Ovary (tissue), 9 donors: ENCODE measurements around the gene CLDN7. TPM values are rescaled to one million over a fixed set of nuclear protein-coding genes. Genes with fewer than 3 reads are reported as not detected.
A peak's percentile ranks its signal among the peaks of the same experiment; 100 is the strongest.

Experiments used
- DNase-seq, 5 donors: peaks; one replicate each; pipeline ENCODE4 v3.0.0-alpha.2; 2019 to 2020
- H3K27ac ChIP-seq, 2 donors: fragments of 200-600 bp; one replicate each; pipeline versions ENCODE4 v1.5.1 to v1.8.0; 2019 to 2022
- H3K27me3 ChIP-seq: fragments of 200-600 bp; one replicate; pipeline ENCODE4 v1.8.0; 2022
- H3K36me3 ChIP-seq: fragments of 200-600 bp; sonication (generic); one replicate; pipeline ENCODE4 v1.5.1; 2019
- H3K4me1 ChIP-seq: one replicate; pipeline ENCODE4 v1.8.1; 2013; ENCODE audit warnings: mild to moderate bottlenecking, moderate library complexity; ENCODE audit not compliant: insufficient read depth
- H3K4me3 ChIP-seq: fragments of 200-600 bp; sonication (generic); one replicate; pipeline ENCODE4 v1.5.1; 2017
- H3K9me3 ChIP-seq, 2 donors: fragments of 200-600 bp in 1 of 2; sonication (generic) in 1 of 2; one replicate each; pipeline versions ENCODE4 v1.5.1 to v1.8.1; 2013 to 2019; ENCODE audit warnings: mild to moderate bottlenecking in 1 of 2, moderate library complexity in 1 of 2
- CTCF ChIP-seq, 3 donors: fragments of 450-650 bp in 2 of 3; fragments of 200-600 bp in 1 of 3; IDR thresholded peaks; one replicate each; pipeline versions ENCODE4 v1.5.1 to v1.8.0; 2016 to 2022; ENCODE audit warnings: antibody characterized with exemption in 3 of 3, mild to moderate bottlenecking in 1 of 3
- EP300 ChIP-seq: sonication (generic); formaldehyde crosslinking; IDR thresholded peaks from one replicate; pipeline ENCODE4 v1.6.1; 2017; ENCODE audit warnings: antibody characterized with exemption
- POLR2A ChIP-seq: fragments of 450-650 bp; IDR thresholded peaks from one replicate; pipeline ENCODE4 v1.6.1; 2017; ENCODE audit warnings: antibody characterized with exemption, mild to moderate bottlenecking, moderate library complexity
- WGBS, 3 donors: extraction: QIAGEN DNeasy Blood & Tissue Kit in 1 of 3; methylation state at CpG; one replicate each; pipeline versions ENCODE4 v1.1.5 to v1.1.7; 2013 to 2017; 5-methylcytosine and 5-hydroxymethylcytosine counted together
- intact Hi-C, 4 donors: fragments of 100-400 bp; cut with DNase I; formaldehyde crosslinking; loops; one replicate each; pipeline versions ENCODE4 v1.11.0 to v1.15.1; 2022 to 2023
- polyA plus RNA-seq, 2 donors: library from polyadenylated mRNA; stranded (reverse); fragments of 200-250 nt in 1 of 2; fragments of 350-450 nt in 1 of 2; fragmentation: Illumina TruSeq in 1 of 2; extraction: RNeasy Lipid Tissue Mini Kit (QIAGEN cat#74804) in 1 of 2; gene quantifications; one replicate each; pipeline ENCODE4 v1.2.3, GENCODE V29; 2013 to 2014
- total RNA-seq, 7 donors: library from RNA; depleted of rRNA in 2 of 7; stranded (reverse); fragments of >200 nt in 2 of 7; fragmentation: NEBNext Ultra II Directional in 3 of 7; extraction: Animal tissue kit (Norgen Biotek cat#: 25700) in 3 of 7; gene quantifications; one replicate each; pipeline versions ENCODE4 v1.1.0 to v1.2.4, GENCODE V29; 2016 to 2023
- donor health status: DM: no; HTN: no; CAD: no; lungs with moderate emphysema.
- donor health status: DM: no; HTN: no; CAD: no.
- donor health status: Bipolar disorder and iron deficiency.
- donor health status: DM: yes; HTN: yes; CAD: no.
- donor health status: DM: no; HTN: no; CAD: no.
- donor health status: DM: yes; HTN: yes; CAD: no.

The CLDN7 gene
- total and polyA plus RNA-seq, 9 donors, result 0.27 to 102 (median 4.7) TPM; not detected in 1

GRCh38 chr17:7240375-7240774 is 21.9 kb downstream of the CLDN7 start:
- intact Hi-C loops, result no loop called here
- 63 to 66% (median 64%) methylated on average over 4 of the region's 4 CpGs for WGBS, 3 donors

GRCh38 chr17:7239091-7240027 is 22.9 kb downstream of the CLDN7 start, which contains the start of gene PHF23:
TSS of gene PHF23 (minus strand) at chr17:7239457. CDS start at chr17:7239279, 178 bp downstream.
- Histone ChIP-seq H3K36me3 (no peaks in the 10 kb centered on the region), H3K4me1 (peaks cover 7% of the 10 kb centered on the region), H3K4me3 (peak within 1 kb of the TSS; percentile 99), H3K27ac (peak within 1 kb of the TSS; percentile 82 to 85), H3K27me3 (no peaks in the 10 kb centered on the region), H3K9me3 (no peaks in the 10 kb centered on the region)
- intact Hi-C loops, result no loop called here
- peak; percentile 98 to 100 (median 99) for DNase-seq
- TF ChIP-seq POLR2A (peak; percentile 67), CTCF (IDR thresholded peaks at IDR 0.05) (peak in 1 of 3 donors; percentile 47), EP300 (peak; percentile 45)
- WGBS, 3 donors, result 0 to 1% (median 1%) methylated on average over 71 to 72 of the region's 72 CpGs

More at GRCh38 chr17:7240375-7240774, 21.9 kb downstream of the CLDN7 start:
- Histone ChIP-seq H3K36me3 (no peaks in the 10 kb centered on the region), H3K4me1 (peaks cover 7% of the 10 kb centered on the region), H3K27me3 (no peaks in the 10 kb centered on the region), H3K4me3 (no peak overlapping the region), H3K27ac (peak overlapping the region in 1 of 2 donors; percentile 98), H3K9me3 (no peaks in the 10 kb centered on the region)
- TF ChIP-seq POLR2A, result no peak
- TF ChIP-seq CTCF (IDR thresholded peaks at IDR 0.05), result no peak
- TF ChIP-seq EP300, result no peak
- DNase-seq, result no peak

- peak overlapping the region; percentile 99 for H3K4me3 ChIP-seq
- H3K9me3 ChIP-seq, result no peaks in the 10 kb centered on the region
- TF ChIP-seq POLR2A (no peak), EP300 (no peak), CTCF (IDR thresholded peaks at IDR 0.05) (no peak)
- no peaks in the 10 kb centered on the region for H3K27me3 ChIP-seq
- peak overlapping the region; percentile 82 to 85 for H3K27ac ChIP-seq
- WGBS, 3 donors, result 0 to 1% (median 1%) methylated on average over 36 to 39 of the region's 39 CpGs
- H3K36me3 ChIP-seq, result no peaks in the 10 kb centered on the region
- intact Hi-C loops, result no loop called here
- H3K4me1 ChIP-seq, result peaks cover 7% of the 10 kb centered on the region
- peak; percentile 55 to 75 (median 69) for DNase-seq
Measured at GRCh38 chr17:7238420-7239090, 23.7 kb downstream of the CLDN7 start.

GRCh38 chr17:7237761-7238419 is 24.4 kb downstream of the CLDN7 start:
- TF ChIP-seq POLR2A, result no peak
- TF ChIP-seq EP300, result no peak
- Histone ChIP-seq H3K27me3 (no peaks in the 10 kb centered on the region), H3K27ac (peak overlapping the region; percentile 82 to 85), H3K4me3 (peak overlapping the region; percentile 99), H3K9me3 (no peaks in the 10 kb centered on the region), H3K36me3 (no peaks in the 10 kb centered on the region), H3K4me1 (peaks cover 9% of the 10 kb centered on the region)
- peak; percentile 85 to 92 (median 90) for DNase-seq
- intact Hi-C loops, result no loop called here
- WGBS, 3 donors, result 0 to 2% (median 1%) methylated on average over 39 to 72 of the region's 73 CpGs
